IMR-90 (cell line): ENCODE data around the gene GRAMD1A. TPM values are rescaled to one million over a fixed set of nuclear protein-coding genes. Genes with fewer than 3 reads are reported as not detected.

Experiments
- ATAC-seq: fragments of 200-7000 bp; cut with Tn5 transposase; 2 replicates; pipeline ENCODE4 v1.9.1; 2020; ENCODE audit warnings: low read depth, mild to moderate bottlenecking, moderate library complexity
- BruUV-seq: library from RNA; stranded (reverse); fragments of 400-500 nt; replicated peaks from 2 replicates; lab custom pipeline; 2021; lab: Mats Ljungman, UMichigan
- CTCF ChIA-PET: fragments of 300-600 bp; formaldehyde crosslinking; extraction: SDS; loops from one replicate; lab custom pipeline; 2021; ENCODE audit warnings: antibody characterized with exemption; lab: Yijun Ruan, JAX
- POLR2A ChIA-PET: fragments of 300-600 bp; sonication (Branson Sonifier 250); formaldehyde crosslinking; loops from one replicate; lab custom pipeline; 2022; ENCODE audit warnings: antibody characterized with exemption; ENCODE audit not compliant: unreplicated experiment; lab: Charles Lee
- DNase-seq: peaks from one replicate; pipeline ENCODE4 v3.0.0; 2013
- H2AFZ ChIP-seq: replicated peaks from 2 replicates; pipeline ENCODE3; 2013; ENCODE audit warnings: low read length, mild to moderate bottlenecking; ENCODE audit not compliant: poor library complexity
- H2AK5ac ChIP-seq: 2 replicates; pipeline ENCODE4 v1.6.1; 2013; ENCODE audit warnings: low read depth, low read length, inconsistent platforms
- H2AK9ac ChIP-seq: replicated peaks from 2 replicates; pipeline ENCODE3; 2013; ENCODE audit warnings: mild to moderate bottlenecking, low read depth, low read length, moderate library complexity; ENCODE audit not compliant: poor library complexity
- H2BK120ac ChIP-seq: 2 replicates; pipeline ENCODE4 v1.6.1; 2013; ENCODE audit warnings: low read depth, low read length, inconsistent platforms
- H2BK15ac ChIP-seq: 3 replicates; pipeline ENCODE4 v1.6.1; 2013; ENCODE audit warnings: low read depth, low read length, inconsistent platforms
- H2BK20ac ChIP-seq: 2 replicates; pipeline ENCODE4 v1.6.1; 2013; ENCODE audit warnings: low read depth, mild to moderate bottlenecking, inconsistent platforms, low read length, moderate library complexity
- H2BK5ac ChIP-seq: 2 replicates; pipeline ENCODE4 v1.6.1; 2013; ENCODE audit warnings: mild to moderate bottlenecking, low read depth, low read length, inconsistent platforms; ENCODE audit not compliant: poor library complexity, severe bottlenecking
- H3K14ac ChIP-seq: replicated peaks from 2 replicates; pipeline ENCODE4 v1.6.1; 2013; ENCODE audit warnings: low read depth, low read length, inconsistent platforms
- H3K18ac ChIP-seq: 2 replicates; pipeline ENCODE4 v1.6.1; 2013; ENCODE audit warnings: low read depth, low read length, control low read depth
- H3K23ac ChIP-seq: 2 replicates; pipeline ENCODE4 v1.6.1; 2013; ENCODE audit warnings: low read depth, low read length, inconsistent platforms
- H3K27ac ChIP-seq: 2 replicates; pipeline ENCODE4 v1.5.1; 2013; ENCODE audit warnings: mild to moderate bottlenecking, control low read depth, low read length; ENCODE audit not compliant: insufficient read depth
- H3K27me3 ChIP-seq: 2 replicates; pipeline ENCODE4 v1.6.1; 2013; ENCODE audit warnings: low read length; ENCODE audit not compliant: control insufficient read depth, insufficient read depth
- H3K36me3 ChIP-seq: 2 replicates; pipeline ENCODE4 v1.6.1; 2013; ENCODE audit warnings: low read length, mixed read lengths; ENCODE audit not compliant: control insufficient read depth, insufficient read depth
- H3K4ac ChIP-seq: 2 replicates; pipeline ENCODE4 v1.6.1; 2013; ENCODE audit warnings: low read depth, low read length, inconsistent platforms
- H3K4me1 ChIP-seq: 2 replicates; pipeline ENCODE4 v1.6.1; 2013; ENCODE audit warnings: low read length, mixed read lengths; ENCODE audit not compliant: control insufficient read depth, insufficient read depth
- H3K4me2 ChIP-seq: 2 replicates; pipeline ENCODE4 v1.6.1; 2013; ENCODE audit warnings: low read depth, mild to moderate bottlenecking, control low read depth, low read length, moderate library complexity
- H3K4me3 ChIP-seq: 2 replicates; pipeline ENCODE4 v1.5.1; 2013; ENCODE audit warnings: low read depth, mild to moderate bottlenecking, control low read depth, low read length, moderate library complexity; ENCODE audit not compliant: insufficient read depth
- H3K56ac ChIP-seq: 2 replicates; pipeline ENCODE4 v1.6.1; 2013; ENCODE audit warnings: low read length, inconsistent platforms; ENCODE audit not compliant: insufficient read depth; ENCODE audit errors: extremely low read depth
- H3K79me1 ChIP-seq, 2 experiments: 2 replicates each; pipeline ENCODE4 v1.6.1; 2013; ENCODE audit warnings: low read length in 2 of 2, inconsistent platforms in 1 of 2, low read depth in 1 of 2
- H3K9ac ChIP-seq: 2 replicates; pipeline ENCODE4 v1.6.1; 2013; ENCODE audit warnings: low read depth, low read length, control low read depth
- H3K9me1 ChIP-seq: 2 replicates; pipeline ENCODE4 v1.6.1; 2013; ENCODE audit warnings: low read length, inconsistent platforms; ENCODE audit not compliant: insufficient read depth
- H3K9me3 ChIP-seq: 2 replicates; pipeline ENCODE4 v1.6.1; 2013; ENCODE audit warnings: low read length; ENCODE audit not compliant: control insufficient read depth, insufficient read depth
- H4K20me1 ChIP-seq: 2 replicates; pipeline ENCODE4 v1.6.1; 2013; ENCODE audit warnings: low read length, inconsistent platforms; ENCODE audit not compliant: insufficient read depth
- H4K5ac ChIP-seq: 2 replicates; pipeline ENCODE4 v1.6.1; 2013; ENCODE audit warnings: mild to moderate bottlenecking, low read depth, low read length, control low read depth
- H4K8ac ChIP-seq, 2 experiments: 2 replicates each; pipeline ENCODE4 v1.6.1; 2013; ENCODE audit warnings: low read depth in 2 of 2, low read length in 2 of 2, control low read depth in 1 of 2, inconsistent platforms in 1 of 2
- H4K91ac ChIP-seq: 2 replicates; pipeline ENCODE4 v1.6.1; 2013; ENCODE audit warnings: low read depth, low read length, inconsistent platforms; ENCODE audit not compliant: insufficient read depth
- BHLHE40 ChIP-seq: fragments of 150-350 bp; IDR thresholded peaks from 2 replicates; pipeline ENCODE4 v1.6.1; 2016; ENCODE audit warnings: mild to moderate bottlenecking, low read depth, low read length
- CEBPB ChIP-seq: IDR thresholded peaks from 2 replicates; pipeline ENCODE4 v1.6.1; 2012; ENCODE audit warnings: low read depth, low read length, improper control_type of control experiment
- CHD1 ChIP-seq: IDR thresholded peaks from 2 replicates; pipeline ENCODE4 v1.6.1; 2012; ENCODE audit warnings: low read depth, low read length, improper control_type of control experiment
- CTCF ChIP-seq: conservative IDR thresholded peaks from 2 replicates; pipeline ENCODE4 v1.5.1; 2012; ENCODE audit warnings: mild to moderate bottlenecking, low read depth, low read length, improper control_type of control experiment
- ELK1 ChIP-seq: fragments of 150-350 bp; IDR thresholded peaks from 2 replicates; pipeline ENCODE4 v1.6.1; 2016; ENCODE audit warnings: low read depth, mild to moderate bottlenecking, low read length, moderate library complexity, borderline replicate concordance
- FOS ChIP-seq: fragments of 150-350 bp; IDR thresholded peaks from 2 replicates; pipeline ENCODE4 v1.6.1; 2016; ENCODE audit warnings: low read depth, low read length
- MAFK ChIP-seq: IDR thresholded peaks from 2 replicates; pipeline ENCODE4 v1.6.1; 2012; ENCODE audit warnings: low read depth, low read length, improper control_type of control experiment
- MAZ ChIP-seq: IDR thresholded peaks from 2 replicates; pipeline ENCODE4 v1.6.1; 2012; ENCODE audit warnings: low read depth, mild to moderate bottlenecking, low read length, improper control_type of control experiment, moderate library complexity, borderline replicate concordance
- MXI1 ChIP-seq: IDR thresholded peaks from 2 replicates; pipeline ENCODE4 v1.6.1; 2012; ENCODE audit warnings: low read depth, mild to moderate bottlenecking, low read length, moderate library complexity, borderline replicate concordance
- NFE2L2 ChIP-seq: fragments of 150-350 bp; IDR thresholded peaks from 2 replicates; pipeline ENCODE4 v1.6.1; 2016; ENCODE audit warnings: low read depth, mild to moderate bottlenecking, low read length
- POLR2A ChIP-seq: IDR thresholded peaks from 2 replicates; pipeline ENCODE4 v1.6.1; 2012; ENCODE audit warnings: mild to moderate bottlenecking, low read depth, low read length
- RAD21 ChIP-seq: IDR thresholded peaks from 2 replicates; pipeline ENCODE4 v1.6.1; 2012; ENCODE audit warnings: low read length, improper control_type of control experiment
- RCOR1 ChIP-seq: IDR thresholded peaks from 2 replicates; pipeline ENCODE4 v1.6.1; 2012; ENCODE audit warnings: mild to moderate bottlenecking, low read length, improper control_type of control experiment; ENCODE audit not compliant: insufficient replicate concordance
- RFX5 ChIP-seq: IDR thresholded peaks from 2 replicates; pipeline ENCODE4 v1.8.0; 2012; ENCODE audit warnings: low read depth, mild to moderate bottlenecking, low read length, moderate library complexity
- SMC3 ChIP-seq: fragments of 150-350 bp; IDR thresholded peaks from 2 replicates; pipeline ENCODE4 v1.6.1; 2016; ENCODE audit warnings: low read depth, mild to moderate bottlenecking, antibody characterized with exemption, low read length, moderate library complexity
- USF2 ChIP-seq: fragments of 150-350 bp; IDR thresholded peaks from 2 replicates; pipeline ENCODE4 v1.6.1; 2017; ENCODE audit warnings: mild to moderate bottlenecking, antibody characterized with exemption, low read length, low read depth
- WGBS, 2 experiments: methylation state at CpG; one replicate each; pipeline versions ENCODE4 v1.1.5 to v1.1.7; 2013; ENCODE audit warnings: missing lambda C conversion rate in 2 of 2; ENCODE audit not compliant: insufficient read length in 1 of 2; ENCODE audit errors: extremely low coverage in 2 of 2; 5-methylcytosine and 5-hydroxymethylcytosine counted together
- dilution Hi-C: fragments of 300-500 bp; cut with HindIII; formaldehyde crosslinking; loops from one replicate; pipeline ENCODE4 v1.14.3; 2018; ENCODE audit warnings: low sequenced_read_pairs; ENCODE audit not compliant: unreplicated experiment
- in situ Hi-C: fragments of 300-500 bp; cut with MboI; formaldehyde crosslinking; loops from 3 replicates; pipeline ENCODE4 v1.14.3; 2019; ENCODE audit warnings: low sequenced_read_pairs, inconsistent platforms, mixed read lengths
- intact Hi-C: fragments of 100-400 bp; cut with micrococcal nuclease; formaldehyde crosslinking; loops from 2 replicates; pipeline ENCODE4 v1.10.0; 2022
- polyA plus RNA-seq, 3 experiments: library from polyadenylated mRNA; depleted of rRNA; stranded (reverse); fragments of >200 nt; gene quantifications; 2 replicates each; pipeline ENCODE4 v1.2.3, GENCODE V29; 2012; ENCODE audit warnings: low replicate concordance in 1 of 3
- total RNA-seq: library from RNA; depleted of rRNA; stranded (reverse); fragments of >200 nt; gene quantifications from 2 replicates; pipeline ENCODE4 v1.2.3, GENCODE V29; 2012

Gene GRAMD1A
- total and polyA plus RNA-seq, 2 of the 4 experiments (the other 2 are of a cell fraction): 11.1 to 63.0 TPM

GRCh38 chr19:35029737-35030256 is 29.7 kb downstream of the GRAMD1A start:
- Histone ChIP-seq H4K91ac (no peak overlapping the region), H3K4me3 (peak overlapping the region; percentile 65), H3K9me3 (no peaks in the 10 kb centered on the region), H3K79me1 (no peaks in the 10 kb centered on the region), H3K27ac (no peak overlapping the region), H3K9ac (no peak overlapping the region), H3K4ac (peak overlapping the region; percentile 7; the same call in 1 of the 2 replicates), H3K23ac (no peak overlapping the region), H2AFZ (peak overlapping the region; percentile 89), H4K20me1 (no peaks in the 10 kb centered on the region; the same call in 1 of the 2 replicates), H3K9me1 (no peaks in the 10 kb centered on the region), H3K36me3 (peaks cover 26% of the 10 kb centered on the region), H2BK5ac (no peak overlapping the region), H3K27me3 (no peaks in the 10 kb centered on the region; the same call in 1 of the 2 replicates), H3K4me1 (peaks cover 3% of the 10 kb centered on the region; the same call in 1 of the 2 replicates), H2AK9ac (peak overlapping the region; percentile 1), H2BK120ac (no peak overlapping the region), H3K4me2 (peak overlapping the region; percentile 92), H4K5ac (no peak overlapping the region), H3K18ac (no peak overlapping the region), H3K56ac (no peak overlapping the region), H4K8ac (no peak overlapping the region), H2BK15ac (no peak overlapping the region), H2BK20ac (no peak overlapping the region), H3K14ac (no peak overlapping the region), H2AK5ac (no peak overlapping the region; the same call in 1 of the 2 replicates)
- in situ Hi-C loops: no loop called here
- DNase-seq (no peak), ATAC-seq (peak; percentile 5)
- dilution Hi-C loops: no loop called here
- TF ChIP-seq BHLHE40 (no peak), RAD21 (no peak), MAFK (no peak), CEBPB (no peak), RCOR1 (no peak), FOS (no peak), MXI1 (no peak), POLR2A (no peak), NFE2L2 (no peak), USF2 (no peak), CHD1 (no peak), CTCF (no peak), ELK1 (no peak), SMC3 (no peak), MAZ (no peak), RFX5 (no peak)
- CTCF ChIA-PET: no interaction called here
- no CpG with 5 or more reads among the region's 11 CpGs for WGBS, 2 experiments
- BruUV-seq: no TSS peak
- POLR2A ChIA-PET: no interaction called here
- intact Hi-C loops: no loop called here
